ENCODE results near the gene DISC1.
"Not testable (repeated sequence)": the region's sequence is repeated elsewhere in the genome, so short reads cannot be mapped to it uniquely, and the experiment has no call there.

DISC1 gene

GRCh38 chr1:231636157-231636556 lies 9.6 kb downstream of the DISC1 start:
- no peak for DNase-seq (ENCODE audit: low read depth in 2 of 2)

- not testable (repeated sequence) for DNase-seq (ENCODE audit: low read depth in 2 of 2)
These were observed 10.3 kb downstream of the DISC1 start for GRCh38 chr1:231636922-231637321.

GRCh38 chr1:231638647-231639046 lies 12.1 kb downstream of the DISC1 start:
- no peak for DNase-seq (ENCODE audit: low read depth in 2 of 2)

GRCh38 chr1:231639819-231640218 lies 13.2 kb downstream of the DISC1 start:
- DNase-seq (ENCODE audit: low read depth in 2 of 2) = no peak

GRCh38 chr1:231641444-231641843 lies 14.9 kb downstream of the DISC1 start:
- DNase-seq (ENCODE audit: low read depth in 2 of 2) = not testable (repeated sequence)

- DNase-seq (ENCODE audit: low read depth in 2 of 2) = not testable (repeated sequence)
These were observed 15.5 kb downstream of the DISC1 start for GRCh38 chr1:231642061-231642460.

GRCh38 chr1:231642618-231643017 lies 16.0 kb downstream of the DISC1 start:
- DNase-seq (ENCODE audit: low read depth in 2 of 2) = no peak

- DNase-seq (ENCODE audit: low read depth in 2 of 2) = no peak
These were observed 16.7 kb downstream of the DISC1 start for GRCh38 chr1:231643071-231643934.

GRCh38 chr1:231643935-231644237 lies 17.3 kb downstream of the DISC1 start:
- DNase-seq (ENCODE audit: low read depth in 2 of 2) = no peak

- not testable (repeated sequence) for DNase-seq (ENCODE audit: low read depth in 2 of 2)
These were observed 19.0 kb downstream of the DISC1 start for GRCh38 chr1:231645634-231646033.

GRCh38 chr1:231646165-231646564 lies 19.6 kb downstream of the DISC1 start:
- not testable (repeated sequence) for DNase-seq (ENCODE audit: low read depth in 2 of 2)

GRCh38 chr1:231651621-231652260 lies 25.2 kb downstream of the DISC1 start:
- DNase-seq (ENCODE audit: low read depth in 2 of 2) = not testable (repeated sequence)

GRCh38 chr1:231653632-231654031 lies 27.0 kb downstream of the DISC1 start:
- DNase-seq (ENCODE audit: low read depth in 2 of 2) = no peak

- no peak for DNase-seq (ENCODE audit: low read depth in 2 of 2)
These were observed 30.2 kb downstream of the DISC1 start for GRCh38 chr1:231656741-231657140.

- not testable (repeated sequence) for DNase-seq (ENCODE audit: low read depth in 2 of 2)
These were observed 31.6 kb downstream of the DISC1 start for GRCh38 chr1:231658223-231658622.

GRCh38 chr1:231660198-231660597 lies 33.6 kb downstream of the DISC1 start:
- no peak for DNase-seq (ENCODE audit: low read depth in 2 of 2)

- DNase-seq (ENCODE audit: low read depth in 2 of 2) = no peak
These were observed 36.7 kb downstream of the DISC1 start for GRCh38 chr1:231663211-231663792.

- DNase-seq (ENCODE audit: low read depth in 2 of 2) = no peak
These were observed 38.5 kb downstream of the DISC1 start for GRCh38 chr1:231665101-231665500.

GRCh38 chr1:231665726-231666125 lies 39.1 kb downstream of the DISC1 start:
- no peak for DNase-seq (ENCODE audit: low read depth in 2 of 2)

- DNase-seq (ENCODE audit: low read depth in 2 of 2) = no peak
These were observed 39.8 kb downstream of the DISC1 start for GRCh38 chr1:231666220-231666936.

GRCh38 chr1:231666937-231667608 lies 40.5 kb downstream of the DISC1 start:
- no peak for DNase-seq (ENCODE audit: low read depth in 2 of 2)

Measured in stimulated activated CD8-positive, alpha-beta memory T cell treated with anti-CD3 and anti-CD28 coated beads, Interleukin-15, amount 100 ng/mL, for 48 hours (primary cell).